ENCODE results near the gene ITIH2. TPM values are rescaled to one million over a fixed set of nuclear protein-coding genes. Genes with fewer than 3 reads are reported as not detected.
"Not testable (repeated sequence)": the region's sequence is repeated elsewhere in the genome, so short reads cannot be mapped to it uniquely, and the experiment has no call there.

The ITIH2 gene
- polyA plus RNA-seq, 1 donor from 2014 or later = not detected

DNA sequence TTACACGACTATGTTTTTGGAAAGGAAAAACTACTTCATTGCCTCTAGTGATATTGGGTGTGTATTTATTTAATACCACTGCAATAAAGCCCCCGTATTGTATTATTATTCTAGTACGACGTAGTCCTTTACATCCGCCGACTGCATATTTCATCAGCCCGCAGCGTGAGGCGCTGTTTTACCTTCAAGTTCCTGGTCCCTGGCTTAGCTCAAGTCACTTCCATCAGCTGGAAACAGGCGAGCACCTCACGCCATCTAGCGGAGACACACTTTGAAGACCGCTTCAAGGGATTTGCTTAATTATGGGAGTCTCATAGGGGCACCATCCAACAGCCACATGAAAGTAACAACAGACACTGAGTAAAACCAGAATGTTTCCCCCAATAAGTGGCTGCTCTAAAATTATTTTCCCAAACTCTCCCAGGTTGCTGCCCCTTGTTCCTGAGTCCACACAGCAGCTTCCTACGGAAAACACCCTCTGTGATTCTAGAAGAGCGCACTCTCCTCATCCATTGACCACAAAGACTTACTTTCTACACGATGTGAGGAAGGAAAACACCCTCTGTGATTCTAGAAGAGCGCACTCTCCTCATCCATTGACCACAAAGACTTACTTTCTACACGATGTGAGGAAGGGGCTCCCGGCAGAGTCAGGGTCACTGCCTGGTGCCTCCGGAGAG lies 15.7 kb upstream of the ITIH2 start:
- no peak overlapping the region for H3K27ac Mint-ChIP-seq
- no peaks in the 10 kb centered on the region for H3K36me3 Mint-ChIP-seq
- no peak overlapping the region for H3K4me3 Mint-ChIP-seq
- H3K9me3 Mint-ChIP-seq = peaks cover 1 to 21% (median 3%) of the 10 kb centered on the region in 3 donors
- H3K27me3 Mint-ChIP-seq = peaks cover 12% of the 10 kb centered on the region
- H3K4me1 Mint-ChIP-seq = peaks cover 0 to 3% (median 0%) of the 10 kb centered on the region in 3 donors

DNA sequence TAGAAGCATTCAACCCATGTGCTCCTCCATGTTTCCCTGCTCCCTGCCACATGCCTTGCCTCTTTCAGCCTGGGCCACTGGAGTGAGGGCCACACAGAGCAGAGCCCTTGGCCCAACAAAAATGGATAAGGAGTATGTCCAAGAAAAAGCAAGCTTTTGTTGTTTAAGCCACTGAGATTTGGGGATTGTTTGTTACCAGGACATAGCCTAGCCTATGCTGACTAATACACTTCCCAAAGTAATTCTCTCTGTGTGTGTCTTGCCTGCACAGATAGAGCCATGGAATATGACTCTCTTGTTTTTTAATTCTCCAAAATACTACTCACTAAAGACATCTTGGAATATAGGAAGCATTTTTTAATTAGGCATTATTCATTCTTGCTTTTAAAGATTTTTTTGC lies 13.5 kb upstream of the ITIH2 start:
- H3K4me1 Mint-ChIP-seq = peaks cover 0 to 3% (median 0%) of the 10 kb centered on the region in 3 donors
- no peak overlapping the region for H3K27ac Mint-ChIP-seq
- H3K4me3 Mint-ChIP-seq = no peak overlapping the region
- H3K27me3 Mint-ChIP-seq = peaks cover 10% of the 10 kb centered on the region
- peaks cover 3 to 23% (median 4%) of the 10 kb centered on the region in 3 donors for H3K9me3 Mint-ChIP-seq
- H3K36me3 Mint-ChIP-seq = no peaks in the 10 kb centered on the region

DNA sequence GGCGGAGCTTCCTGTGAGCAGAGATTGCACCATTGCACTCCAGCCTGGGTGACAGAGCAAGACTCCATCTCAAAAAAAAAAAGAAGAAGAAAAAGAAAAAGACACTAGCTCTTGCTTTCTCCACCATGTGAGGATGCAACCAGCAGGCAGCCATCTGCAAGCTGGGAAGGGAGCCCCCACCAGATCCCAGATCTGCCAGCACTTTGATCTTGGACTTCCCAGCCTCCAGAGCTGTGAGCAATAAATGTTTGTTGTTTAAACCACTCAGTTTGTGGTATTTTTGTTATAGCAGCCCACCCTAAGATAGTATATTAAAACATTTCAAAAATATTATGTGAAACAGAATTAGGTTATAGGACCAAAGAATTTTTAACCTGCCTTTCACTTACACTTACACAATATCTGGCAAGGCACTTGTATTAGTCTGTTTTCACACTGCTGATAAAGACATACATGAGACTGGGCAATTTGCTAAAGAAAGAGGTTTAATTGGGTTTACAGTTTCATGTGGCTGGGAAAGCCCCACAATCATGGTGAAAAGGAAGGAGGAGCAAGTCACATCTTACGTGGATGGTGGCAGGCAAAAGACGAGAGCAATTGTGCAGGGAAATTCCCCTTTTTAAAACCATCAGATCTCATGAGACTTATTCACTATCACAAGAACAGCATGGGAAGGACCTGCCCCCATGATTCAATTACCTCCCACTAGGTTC lies 12.1 kb upstream of the ITIH2 start:
- H3K4me1 Mint-ChIP-seq, H3K4me3 Mint-ChIP-seq, H3K36me3 Mint-ChIP-seq, H3K27me3 Mint-ChIP-seq: not testable (repeated sequence)
- Mint-ChIP-seq H3K27ac (peak overlapping the region in 2 of 3 donors; percentile 26 to 82), H3K9me3 (peaks cover 3 to 23% (median 4%) of the 10 kb centered on the region in 3 donors)

DNA sequence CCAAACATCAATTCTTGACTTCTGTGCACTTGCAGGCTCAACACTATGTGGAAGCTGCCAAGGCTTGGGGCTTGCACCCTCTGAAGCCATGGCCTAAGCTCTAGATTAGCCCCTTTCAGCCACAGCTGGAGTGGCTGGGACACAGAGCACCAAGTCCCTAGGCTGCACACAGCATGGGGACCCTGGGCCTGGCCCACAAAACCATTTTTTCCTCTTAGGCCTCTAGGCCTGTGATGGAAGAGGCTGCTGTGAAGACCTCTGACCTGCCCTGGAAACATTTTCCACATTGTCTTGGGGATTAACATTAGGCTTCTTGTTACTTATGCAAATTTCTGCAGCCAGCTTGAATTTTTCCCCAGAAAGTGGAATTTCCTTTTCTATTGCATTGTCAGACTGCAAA lies 10.7 kb upstream of the ITIH2 start:
- not testable (repeated sequence) for H3K4me3 Mint-ChIP-seq, H3K27me3 Mint-ChIP-seq, H3K4me1 Mint-ChIP-seq, H3K27ac Mint-ChIP-seq, H3K36me3 Mint-ChIP-seq
- H3K9me3 Mint-ChIP-seq = peaks cover 3 to 23% (median 4%) of the 10 kb centered on the region in 3 donors

DNA sequence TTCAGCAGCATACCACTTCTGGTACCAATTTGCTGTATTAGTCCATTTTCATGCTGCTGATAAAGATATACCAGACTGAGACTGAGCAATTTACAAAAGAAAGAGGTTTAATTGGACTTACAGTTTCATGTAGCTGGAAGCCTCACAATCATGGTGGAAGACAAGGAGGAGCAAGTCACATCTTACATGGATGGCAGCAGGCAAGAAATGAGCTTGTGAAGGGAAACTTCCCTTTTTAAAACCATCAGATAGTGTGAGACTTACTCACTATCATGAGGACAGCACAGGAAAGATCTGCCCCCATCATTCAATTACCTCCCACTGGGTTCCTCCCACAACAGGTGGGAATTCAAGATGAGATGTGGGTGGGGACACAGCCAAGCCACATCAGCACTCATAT lies 9.9 kb upstream of the ITIH2 start:
- H3K4me3 Mint-ChIP-seq, H3K36me3 Mint-ChIP-seq, H3K27ac Mint-ChIP-seq, H3K27me3 Mint-ChIP-seq, H3K4me1 Mint-ChIP-seq: not testable (repeated sequence)
- peaks cover 3 to 23% (median 4%) of the 10 kb centered on the region in 3 donors for H3K9me3 Mint-ChIP-seq

DNA sequence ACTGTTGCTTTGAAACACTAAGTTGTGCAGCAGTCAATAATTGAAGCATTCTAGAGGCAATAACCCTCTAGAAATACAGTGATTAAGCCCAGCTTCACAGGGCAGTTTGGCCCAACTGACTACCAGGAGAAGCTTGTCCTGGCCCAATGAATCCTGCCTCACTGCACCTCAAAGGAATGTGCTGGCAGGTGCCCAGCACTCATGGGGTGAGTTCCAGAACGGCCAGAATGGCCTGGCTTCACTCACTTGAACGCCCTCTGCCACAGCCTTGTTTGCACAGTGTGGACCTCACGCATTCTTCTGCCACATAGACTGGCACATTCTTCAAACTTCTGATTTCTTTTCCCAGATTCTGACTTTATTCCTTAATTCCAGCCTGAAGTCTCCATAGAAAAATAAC lies 6.6 kb upstream of the ITIH2 start:
- Mint-ChIP-seq H3K27ac (no peak overlapping the region), H3K4me1 (no peaks in the 10 kb centered on the region), H3K4me3 (no peak overlapping the region), H3K27me3 (peaks cover 4% of the 10 kb centered on the region), H3K9me3 (peaks cover 0 to 12% (median 3%) of the 10 kb centered on the region in 3 donors), H3K36me3 (no peaks in the 10 kb centered on the region)

DNA sequence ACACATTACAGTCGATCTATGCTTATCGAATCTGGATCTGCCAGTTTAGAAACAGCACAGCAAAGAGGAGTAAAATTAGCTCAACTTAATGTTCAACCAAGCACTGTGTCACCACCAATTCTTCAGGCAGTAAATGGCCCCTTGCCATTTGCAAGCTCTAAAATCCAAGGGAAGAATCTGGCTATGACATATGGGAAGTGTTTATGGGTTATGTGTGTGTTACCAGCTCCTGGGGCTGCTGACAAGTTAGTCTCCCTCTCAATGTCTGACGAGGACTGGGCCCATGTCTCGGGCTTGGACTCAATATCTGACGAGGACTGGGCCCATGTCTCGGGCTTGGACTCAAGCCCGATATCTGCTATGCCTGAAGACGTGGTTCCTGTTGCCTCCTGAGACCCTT lies 5.7 kb upstream of the ITIH2 start:
- no peaks in the 10 kb centered on the region for H3K4me1 Mint-ChIP-seq
- peaks cover 0 to 11% (median 3%) of the 10 kb centered on the region in 3 donors for H3K9me3 Mint-ChIP-seq
- no peak overlapping the region for H3K27ac Mint-ChIP-seq
- H3K27me3 Mint-ChIP-seq = peaks cover 4% of the 10 kb centered on the region
- H3K4me3 Mint-ChIP-seq = no peak overlapping the region
- no peaks in the 10 kb centered on the region for H3K36me3 Mint-ChIP-seq

DNA sequence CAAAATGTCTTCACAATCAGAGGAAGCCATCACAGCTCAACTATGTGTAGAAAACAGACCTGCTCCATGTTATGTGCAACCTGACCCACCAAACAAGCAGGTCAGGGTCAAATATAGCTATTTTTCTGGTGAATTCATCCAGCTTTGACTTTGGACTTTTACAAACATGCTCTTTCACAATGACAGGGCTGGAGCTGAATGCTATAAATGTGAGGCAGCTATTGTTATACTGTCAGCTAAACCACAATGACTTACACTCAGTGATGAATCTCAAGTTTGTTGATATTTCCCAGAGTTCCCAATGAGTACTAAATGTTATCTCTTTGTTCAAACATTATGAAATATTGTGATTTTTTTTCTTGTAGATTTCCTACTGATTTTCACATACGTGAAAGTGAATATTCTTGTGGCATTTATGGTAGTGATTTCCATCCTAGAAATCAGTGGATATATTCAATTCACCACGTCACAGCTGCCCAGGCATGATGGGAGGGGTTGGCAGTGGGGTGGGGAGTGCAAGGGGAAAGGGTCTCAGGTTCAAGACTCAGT lies 2.5 kb upstream of the ITIH2 start:
- H3K4me3 Mint-ChIP-seq = no peak overlapping the region
- no peak overlapping the region for H3K27ac Mint-ChIP-seq
- H3K9me3 Mint-ChIP-seq = peaks cover 0 to 1% (median 0%) of the 10 kb centered on the region in 3 donors
- H3K4me1 Mint-ChIP-seq = no peaks in the 10 kb centered on the region
- H3K36me3 Mint-ChIP-seq = no peaks in the 10 kb centered on the region
- H3K27me3 Mint-ChIP-seq = peaks cover 8% of the 10 kb centered on the region

DNA sequence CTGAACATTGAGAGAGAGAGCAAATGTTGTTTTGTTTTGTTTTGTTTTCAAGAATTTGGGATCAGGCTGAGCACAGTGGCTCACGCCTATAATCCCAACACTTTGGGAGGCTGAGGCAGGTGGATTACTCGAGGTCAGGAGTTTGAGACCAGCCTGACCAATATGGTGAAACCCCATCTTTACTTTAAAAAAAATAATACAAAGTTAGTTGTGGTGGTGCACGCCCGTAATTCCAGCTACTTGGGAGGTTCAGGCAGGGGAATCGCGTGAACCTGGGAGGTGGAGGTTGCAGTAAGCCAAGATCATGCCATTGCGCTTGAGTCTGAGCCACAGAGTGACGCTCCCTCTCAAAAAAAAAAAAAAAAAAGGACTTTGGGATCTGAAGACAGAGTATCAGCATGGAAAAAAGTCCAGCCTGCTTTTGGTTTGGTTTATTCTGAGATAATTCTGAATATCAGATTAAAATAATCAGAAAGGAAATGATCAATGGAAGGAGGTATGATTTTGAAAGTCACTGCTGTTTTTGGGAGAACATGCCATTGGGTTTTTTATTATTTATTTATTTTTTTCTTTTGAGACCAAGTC lies 1.9 kb upstream of the ITIH2 start:
- H3K27me3 Mint-ChIP-seq = peaks cover 11% of the 10 kb centered on the region
- H3K4me3 Mint-ChIP-seq = no peak overlapping the region
- H3K9me3 Mint-ChIP-seq = peaks cover 0 to 1% (median 0%) of the 10 kb centered on the region in 3 donors
- H3K36me3 Mint-ChIP-seq = no peaks in the 10 kb centered on the region
- no peaks in the 10 kb centered on the region for H3K4me1 Mint-ChIP-seq
- no peak overlapping the region for H3K27ac Mint-ChIP-seq

DNA sequence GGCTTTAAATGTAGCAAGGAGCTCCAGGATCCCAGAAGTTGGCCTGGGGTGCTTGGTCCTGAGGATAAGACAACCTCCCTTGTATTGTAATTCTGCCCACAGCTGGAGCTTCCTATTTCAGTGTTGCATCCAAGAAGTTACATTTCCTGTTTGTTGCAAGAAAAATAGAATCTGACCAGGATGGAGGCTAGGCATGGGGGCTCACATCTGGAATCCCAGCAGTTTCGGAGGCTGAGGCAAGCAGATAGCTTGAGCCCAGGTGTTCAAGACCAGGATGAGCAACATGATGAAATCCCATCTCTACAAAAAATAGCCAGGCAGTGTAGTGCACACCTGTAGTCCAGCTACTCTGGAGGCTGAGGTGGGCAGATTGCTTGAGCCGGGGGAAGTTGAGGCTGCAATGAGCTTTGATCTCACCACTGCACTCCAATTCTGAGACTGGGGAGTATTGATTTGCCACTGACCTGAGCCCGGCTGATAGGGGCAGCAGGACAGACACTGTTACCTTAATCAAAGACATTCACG lies 766 bp upstream of the ITIH2 start:
- H3K36me3 Mint-ChIP-seq = no peaks in the 10 kb centered on the region
- no peak overlapping the region for H3K4me3 Mint-ChIP-seq
- H3K27ac Mint-ChIP-seq = no peak overlapping the region
- H3K27me3 Mint-ChIP-seq = peaks cover 13% of the 10 kb centered on the region
- peaks cover 0 to 1% (median 0%) of the 10 kb centered on the region in 3 donors for H3K9me3 Mint-ChIP-seq
- H3K4me1 Mint-ChIP-seq = no peaks in the 10 kb centered on the region

DNA sequence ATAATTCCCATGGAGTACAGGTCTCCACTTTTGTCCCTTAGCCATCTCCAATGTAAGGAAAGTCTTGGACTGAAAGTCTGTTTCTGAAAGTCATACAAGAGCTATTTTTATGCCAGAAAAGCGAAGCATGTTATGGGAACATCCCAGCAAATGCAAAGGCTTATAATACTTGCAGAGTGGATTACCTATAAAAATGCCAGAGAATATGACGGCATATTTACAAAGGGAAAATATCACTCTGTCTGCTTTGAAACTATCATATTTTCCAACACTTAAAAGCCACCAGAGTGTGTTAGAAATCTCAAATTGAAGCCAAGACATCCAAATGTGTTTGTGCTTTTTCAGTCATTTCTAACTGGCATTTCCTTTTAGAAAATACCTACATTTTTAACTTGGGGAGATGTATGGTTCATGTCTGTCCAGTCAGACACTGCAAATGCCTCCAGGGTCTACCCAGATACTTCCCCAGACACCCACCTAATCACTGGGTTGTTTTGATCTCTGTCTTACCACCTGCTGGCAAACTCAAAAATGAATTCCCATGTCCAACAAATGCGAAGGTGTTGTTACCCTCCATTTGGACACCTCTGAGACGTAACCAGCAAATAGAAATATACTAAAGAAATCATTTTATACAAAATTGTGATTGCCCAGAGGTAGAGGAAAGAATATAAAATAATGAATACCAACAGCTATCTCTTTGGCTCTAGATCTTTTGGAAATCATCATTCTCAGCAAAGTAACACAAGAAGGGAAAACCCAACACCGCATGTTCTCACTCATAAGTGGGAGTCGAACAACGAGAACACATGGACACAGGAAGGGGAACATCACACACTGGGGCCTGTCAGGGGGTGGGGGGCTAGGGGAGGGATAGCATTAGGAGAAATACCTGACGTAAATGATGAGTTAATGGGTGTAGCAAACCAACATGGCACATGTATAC lies 1.2 kb downstream of the ITIH2 start:
- Mint-ChIP-seq H3K9me3 (peaks cover 0 to 1% (median 0%) of the 10 kb centered on the region in 3 donors), H3K4me3 (no peak overlapping the region), H3K27me3 (peaks cover 11% of the 10 kb centered on the region), H3K36me3 (no peaks in the 10 kb centered on the region), H3K4me1 (no peaks in the 10 kb centered on the region), H3K27ac (peak overlapping the region in 1 of 3 donors; percentile 8)

DNA sequence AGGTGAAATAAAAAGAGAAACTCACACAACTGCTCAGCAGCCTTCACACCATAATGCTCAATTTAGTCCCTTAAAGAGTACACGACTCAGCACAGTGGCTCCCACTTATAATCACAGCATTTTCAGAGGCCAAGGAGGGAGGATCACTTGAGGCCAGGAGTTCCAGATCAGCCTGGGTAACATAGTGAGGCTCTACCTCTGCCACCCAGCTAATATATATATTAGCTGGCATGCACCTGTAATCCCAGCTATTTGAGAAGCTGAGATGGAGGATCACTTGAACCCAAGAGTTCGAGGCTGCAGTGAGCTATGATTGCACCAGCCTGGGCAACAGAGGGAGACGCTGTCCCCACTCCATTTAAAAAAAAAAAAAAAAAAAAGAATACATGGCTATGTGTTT lies 2.2 kb downstream of the ITIH2 start:
- Mint-ChIP-seq H3K27ac (no peak overlapping the region), H3K4me3 (no peak overlapping the region), H3K4me1 (no peaks in the 10 kb centered on the region), H3K36me3 (no peaks in the 10 kb centered on the region), H3K9me3 (peaks cover 0 to 1% (median 0%) of the 10 kb centered on the region in 3 donors), H3K27me3 (peaks cover 11% of the 10 kb centered on the region)

DNA sequence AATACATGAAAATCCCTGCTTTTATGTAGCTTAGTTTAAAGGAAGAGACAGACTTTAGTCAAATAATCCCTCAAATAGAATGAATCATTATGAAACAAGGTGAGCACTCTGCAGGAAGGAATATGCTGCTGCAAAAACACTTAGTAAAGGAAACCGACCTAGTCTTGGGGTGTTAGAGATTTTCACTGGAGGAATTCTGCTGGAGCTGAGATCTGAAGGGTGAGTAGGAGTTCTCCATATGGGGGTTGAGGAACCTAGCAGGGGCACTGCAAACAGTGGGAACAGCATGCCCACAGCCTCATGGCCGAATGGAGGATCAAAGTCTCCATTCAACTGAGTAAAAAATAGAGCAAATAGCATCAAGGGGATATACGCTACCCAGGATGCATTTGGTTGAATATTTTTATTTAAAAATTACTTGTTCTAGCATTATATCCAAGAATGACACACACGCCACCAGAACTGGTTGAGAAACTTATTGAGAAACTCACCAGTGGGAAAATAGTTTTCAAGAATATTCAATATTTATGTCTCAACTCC lies 3.5 kb downstream of the ITIH2 start:
- Mint-ChIP-seq H3K27ac (no peak overlapping the region), H3K4me1 (no peaks in the 10 kb centered on the region), H3K9me3 (peaks cover 0 to 4% (median 4%) of the 10 kb centered on the region in 3 donors), H3K27me3 (peaks cover 11% of the 10 kb centered on the region), H3K4me3 (no peak overlapping the region), H3K36me3 (no peaks in the 10 kb centered on the region)

DNA sequence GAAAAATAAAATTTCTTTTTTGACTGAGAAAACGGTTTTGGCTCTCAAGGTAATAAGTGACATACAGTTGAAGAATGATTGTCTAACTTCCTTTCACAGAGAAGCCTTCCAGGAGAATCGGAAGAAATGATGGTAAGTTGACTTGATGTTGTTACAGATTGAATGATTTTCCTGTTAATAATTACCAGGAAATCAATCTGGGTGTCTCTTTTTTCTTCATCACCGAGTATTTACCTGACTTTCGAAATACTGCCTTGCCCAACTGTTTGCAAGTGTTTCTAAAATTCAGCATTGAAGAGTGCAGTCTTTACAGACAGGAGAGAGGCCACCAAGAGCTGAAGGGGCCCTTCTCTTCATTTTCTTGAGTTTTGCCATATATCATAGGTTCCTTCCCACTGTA lies 4.0 kb downstream of the ITIH2 start:
- peaks cover 11% of the 10 kb centered on the region for H3K27me3 Mint-ChIP-seq
- peaks cover 0 to 4% (median 4%) of the 10 kb centered on the region in 3 donors for H3K9me3 Mint-ChIP-seq
- no peak overlapping the region for H3K27ac Mint-ChIP-seq

More for the DNA sequence above, 4.0 kb downstream of the ITIH2 start:
- no peaks in the 10 kb centered on the region for H3K36me3 Mint-ChIP-seq
- no peaks in the 10 kb centered on the region for H3K4me1 Mint-ChIP-seq
- H3K4me3 Mint-ChIP-seq = no peak overlapping the region
